H1 (cell line): ENCODE data around the gene TCF7. TPM values are rescaled to one million over a fixed set of nuclear protein-coding genes. Genes with fewer than 3 reads are reported as not detected.

Experiments
- CTCF ChIA-PET: fragments of 300-600 bp; sonication (Branson Sonifier 250); formaldehyde crosslinking; loops from one replicate; lab custom pipeline; 2021; ENCODE audit not compliant: partially characterized antibody; lab: Charles Lee
- POLR2A ChIA-PET: fragments of 300-600 bp; sonication (Branson Sonifier 250); formaldehyde crosslinking; loops from one replicate; lab custom pipeline; 2021; ENCODE audit warnings: inconsistent platforms; ENCODE audit not compliant: partially characterized antibody; lab: Charles Lee
- DNase-seq, 2 experiments: peaks; one replicate each; pipeline versions ENCODE4 v3.0.0 to v3.0.0-alpha.2; 2010 to 2022; ENCODE audit warnings: low spot score in 2 of 2, low read depth in 1 of 2, mixed read lengths in 1 of 2
- FAIRE-seq: peaks from 2 replicates; lab custom pipeline; 2011; peaks lifted over from hg19 to GRCh38; lab: Jason Lieb, UNC
- H2AFZ ChIP-seq: 2 replicates; pipeline ENCODE4 v1.8.1; 2012; ENCODE audit warnings: low read length, inconsistent platforms
- H2AK5ac ChIP-seq: 2 replicates; pipeline ENCODE4 v1.6.1; 2013; ENCODE audit warnings: low read depth, low read length
- H2BK120ac ChIP-seq: replicated peaks from 2 replicates; pipeline ENCODE3; 2013; ENCODE audit warnings: low read depth, low read length, inconsistent platforms
- H2BK12ac ChIP-seq: 2 replicates; pipeline ENCODE4 v1.6.1; 2013; ENCODE audit warnings: low read depth, low read length
- H2BK15ac ChIP-seq: 2 replicates; pipeline ENCODE4 v1.6.1; 2013; ENCODE audit warnings: low read length
- H2BK20ac ChIP-seq: 2 replicates; pipeline ENCODE4 v1.6.1; 2013; ENCODE audit warnings: low read length
- H2BK5ac ChIP-seq: 2 replicates; pipeline ENCODE4 v1.6.1; 2013; ENCODE audit warnings: low read depth, low read length
- H3K14ac ChIP-seq: 2 replicates; pipeline ENCODE4 v1.6.1; 2013; ENCODE audit warnings: inconsistent platforms; ENCODE audit not compliant: insufficient read length
- H3K18ac ChIP-seq: 2 replicates; pipeline ENCODE4 v1.6.1; 2013; ENCODE audit warnings: low read length; ENCODE audit errors: extremely low read depth
- H3K23ac ChIP-seq: 2 replicates; pipeline ENCODE4 v1.6.1; 2013; ENCODE audit warnings: inconsistent platforms; ENCODE audit not compliant: insufficient read length
- H3K23me2 ChIP-seq: 2 replicates; pipeline ENCODE4 v1.6.1; 2013; ENCODE audit warnings: low read depth, low read length
- H3K27ac ChIP-seq: 2 replicates; pipeline ENCODE4 v1.6.1; 2011; ENCODE audit warnings: low read depth, low read length, inconsistent platforms
- H3K27me3 ChIP-seq, 4 experiments: replicated peaks in 1 of 4; 1 replicate in 1 of 4; 2 replicates in 3 of 4; pipeline versions ENCODE4 v1.6.1 to v1.8.1; 2011 to 2013; ENCODE audit warnings: low read length in 3 of 4, mild to moderate bottlenecking in 3 of 4, inconsistent platforms in 2 of 4, mixed read lengths in 2 of 4, moderate library complexity in 1 of 4; ENCODE audit not compliant: control insufficient read depth in 3 of 4, insufficient read depth in 3 of 4; ENCODE audit errors: extremely low read depth in 1 of 4
- H3K36me3 ChIP-seq, 4 experiments: 2 replicates each; pipeline versions ENCODE4 v1.6.1 to v1.8.1; 2011 to 2013; ENCODE audit warnings: mild to moderate bottlenecking in 4 of 4, low read length in 3 of 4, moderate library complexity in 2 of 4, control low read depth in 1 of 4, inconsistent platforms in 1 of 4; ENCODE audit not compliant: insufficient read depth in 4 of 4, control insufficient read depth in 2 of 4
- H3K4ac ChIP-seq: replicated peaks from 2 replicates; pipeline ENCODE3; 2013; ENCODE audit warnings: low read length, low read depth, mixed read lengths, inconsistent platforms; ENCODE audit not compliant: insufficient read length
- H3K4me1 ChIP-seq, 4 experiments: replicated peaks in 1 of 4; 1 replicate in 1 of 4; 2 replicates in 3 of 4; pipeline versions ENCODE4 v1.6.1 to v1.8.1; 2011 to 2013; ENCODE audit warnings: low read length in 3 of 4, inconsistent platforms in 2 of 4, mixed read lengths in 1 of 4; ENCODE audit not compliant: insufficient read depth in 4 of 4, control insufficient read depth in 3 of 4
- H3K4me2 ChIP-seq, 2 experiments: 2 replicates each; pipeline versions ENCODE4 v1.6.1 to v1.8.1; 2011 to 2013; ENCODE audit warnings: low read depth in 2 of 2, low read length in 2 of 2, control low read depth in 1 of 2, inconsistent platforms in 1 of 2, mild to moderate bottlenecking in 1 of 2; ENCODE audit not compliant: insufficient read depth in 1 of 2
- H3K4me3 ChIP-seq, 4 experiments: fragments of 200-600, 300-600 bp in 1 of 4; sonication (generic), shearing (Covaris generic), sonication (Bioruptor Twin) in 1 of 4; 2 replicates each; pipeline versions ENCODE4 v1.5.1 to v1.8.1; 2011 to 2016; ENCODE audit warnings: low read length in 4 of 4, low read depth in 3 of 4, control low read depth in 2 of 4, inconsistent platforms in 2 of 4, mild to moderate bottlenecking in 2 of 4, mixed read lengths in 1 of 4, moderate library complexity in 1 of 4; ENCODE audit not compliant: insufficient read depth in 2 of 4; ENCODE audit errors: extremely low read depth in 1 of 4
- H3K56ac ChIP-seq: replicated peaks from 2 replicates; pipeline ENCODE3; 2013; ENCODE audit warnings: low read depth, mild to moderate bottlenecking, mixed read lengths, low read length, inconsistent platforms; ENCODE audit not compliant: insufficient read length
- H3K79me1 ChIP-seq: 2 replicates; pipeline ENCODE4 v1.6.1; 2013; ENCODE audit warnings: low read depth, low read length, control low read depth
- H3K79me2 ChIP-seq, 2 experiments: 2 replicates each; pipeline versions ENCODE4 v1.6.1 to v1.8.1; 2012 to 2013; ENCODE audit warnings: low read length in 2 of 2, mild to moderate bottlenecking in 2 of 2, inconsistent platforms in 1 of 2; ENCODE audit not compliant: insufficient read depth in 2 of 2, control insufficient read depth in 1 of 2
- H3K9ac ChIP-seq, 4 experiments: replicated peaks in 1 of 4; 1 replicate in 1 of 4; 2 replicates in 3 of 4; pipeline versions ENCODE4 v1.6.1 to v1.8.1; 2011 to 2013; ENCODE audit warnings: low read depth in 3 of 4, low read length in 3 of 4, control low read depth in 2 of 4, mild to moderate bottlenecking in 2 of 4, moderate library complexity in 2 of 4, inconsistent platforms in 1 of 4; ENCODE audit errors: extremely low read depth in 1 of 4
- H3K9me3 ChIP-seq, 2 experiments: 2 replicates each; pipeline versions ENCODE4 v1.6.1 to v1.8.1; 2012 to 2013; ENCODE audit warnings: mild to moderate bottlenecking in 2 of 2, moderate library complexity in 2 of 2, control low read depth in 1 of 2, inconsistent platforms in 1 of 2, low read depth in 1 of 2, low read length in 1 of 2, mixed read lengths in 1 of 2; ENCODE audit not compliant: insufficient read depth in 2 of 2
- H4K20me1 ChIP-seq, 2 experiments: replicated peaks in 1 of 2; 2 replicates each; pipeline versions ENCODE3 to v1.8.1; 2011 to 2013; ENCODE audit warnings: inconsistent platforms in 2 of 2, low read length in 2 of 2, mild to moderate bottlenecking in 1 of 2; ENCODE audit not compliant: insufficient read depth in 2 of 2, control insufficient read depth in 1 of 2
- H4K5ac ChIP-seq: 2 replicates; pipeline ENCODE4 v1.6.1; 2013; ENCODE audit warnings: low read length, low read depth, mixed read lengths, inconsistent platforms; ENCODE audit not compliant: insufficient read length
- H4K8ac ChIP-seq: 2 replicates; pipeline ENCODE4 v1.8.0; 2013; ENCODE audit warnings: mild to moderate bottlenecking, moderate library complexity, low read length, inconsistent platforms; ENCODE audit not compliant: insufficient read depth; ENCODE audit errors: extremely low read depth
- H4K91ac ChIP-seq: replicated peaks from 2 replicates; pipeline ENCODE3; 2013; ENCODE audit warnings: low read length, mixed read lengths, inconsistent platforms; ENCODE audit not compliant: insufficient read length
- CBX8 ChIP-seq: fragments of 300-800, 300-1000 bp; sonication (generic); IDR thresholded peaks from 2 replicates; pipeline ENCODE4 v1.7.1; 2016; ENCODE audit warnings: low read depth, low read length, borderline replicate concordance
- KDM4A ChIP-seq: IDR thresholded peaks from one replicate; pipeline ENCODE4 v1.7.1; 2012; ENCODE audit warnings: low read depth, mild to moderate bottlenecking, moderate library complexity, low read length, inconsistent platforms; ENCODE audit not compliant: severe bottlenecking
- MAFK ChIP-seq: IDR thresholded peaks from 2 replicates; pipeline ENCODE4 v1.6.1; 2012; ENCODE audit warnings: low read depth, mild to moderate bottlenecking, improper control_type of control experiment, low read length
- SAP30 ChIP-seq: fragments of 300-600 bp; sonication (generic); IDR thresholded peaks from 2 replicates; pipeline ENCODE4 v1.7.1; 2012; ENCODE audit warnings: low read length, moderate library complexity, mild to moderate bottlenecking, inconsistent platforms; ENCODE audit not compliant: insufficient read depth, insufficient replicate concordance
- SP4 ChIP-seq: IDR thresholded peaks from 2 replicates; pipeline ENCODE4 v1.6.1; 2012; ENCODE audit warnings: low read length, inconsistent platforms
- TAF1 ChIP-seq: IDR thresholded peaks from 2 replicates; pipeline ENCODE4 v1.6.1; 2011; ENCODE audit warnings: mild to moderate bottlenecking, low read depth, low read length
- WGBS, 2 experiments: shearing (Covaris generic) in 1 of 2; methylation state at CpG; one replicate each; pipeline versions ENCODE4 v1.1.6 to v1.1.7; 2013 to 2015; ENCODE audit warnings: low lambda C conversion rate in 2 of 2, mixed read lengths in 2 of 2, inconsistent platforms in 1 of 2, low coverage in 1 of 2, missing lambda C conversion rate in 1 of 2; ENCODE audit not compliant: insufficient replicate concordance in 2 of 2, insufficient coverage in 1 of 2, insufficient read length in 1 of 2; ENCODE audit errors: extremely low coverage in 1 of 2, missing lambda C conversion rate in 1 of 2; 5-methylcytosine and 5-hydroxymethylcytosine counted together
- polyA plus RNA-seq, 7 experiments: library from polyadenylated mRNA; depleted of rRNA in 3 of 7; stranded (reverse) in 5 of 7; unstranded in 2 of 7; fragments of >200 nt in 5 of 7; fragments of 200-250 nt in 2 of 7; gene quantifications; 1 replicate in 5 of 7; 2 replicates in 1 of 7; 4 replicates in 1 of 7; pipeline versions ENCODE4 v1.2.1 to v1.2.3, GENCODE V29; 2011 to 2013; ENCODE audit warnings: missing spikeins in 2 of 7, mixed read lengths in 2 of 7
- total RNA-seq: library from RNA; stranded (reverse); fragmentation: NEBNext Ultra II Directional; extraction: Animal tissue kit (Norgen Biotek cat#: 25700); gene quantifications from 2 replicates; pipeline ENCODE4 v1.2.1, GENCODE V29; 2021

TCF7 gene
- total and polyA plus RNA-seq, 2 of the 8 experiments (the other 6 are each of a cell fraction or from before 2014, with no cell fraction given) = 4.7 to 8.5 TPM

GRCh38 chr5:134123360-134123759 is 8.9 kb downstream of the TCF7 start:
- Histone ChIP-seq H3K4me1 (no peaks in the 10 kb centered on the region; a peak in 1 of 7 replicates), H3K56ac (no peak overlapping the region), H4K5ac (no peak overlapping the region), H4K8ac (no peak overlapping the region), H2BK120ac (no peak overlapping the region), H4K91ac (no peak overlapping the region), H3K23ac (no peak overlapping the region), H3K4ac (no peak overlapping the region), H3K4me2 (no peak overlapping the region), H2BK12ac (no peak overlapping the region), H3K27ac (no peak overlapping the region), H2BK20ac (no peak overlapping the region), H3K9me3 (no peaks in the 10 kb centered on the region), H3K18ac (no peak overlapping the region), H3K23me2 (no peaks in the 10 kb centered on the region), H3K4me3 (no peak overlapping the region), H3K79me2 (no peaks in the 10 kb centered on the region), H2AFZ (no peak overlapping the region), H3K36me3 (no peaks in the 10 kb centered on the region; a peak in 1 of 8 replicates), H3K9ac (no peak overlapping the region), H3K14ac (no peak overlapping the region), H3K27me3 (no peaks in the 10 kb centered on the region), H2BK15ac (no peak overlapping the region), H3K79me1 (peaks cover 4% of the 10 kb centered on the region; the same call in 1 of the 2 replicates), H2AK5ac (no peak overlapping the region), H4K20me1 (peaks cover 7 to 20% of the 10 kb centered on the region in 2 experiments), H2BK5ac (no peak overlapping the region; the same call in 1 of the 2 replicates)
- DNase-seq (no peak), FAIRE-seq (no peak)
- CTCF ChIA-PET = interaction anchor here (1.6 to 21.7 kb wide), 5 partner anchors 9 to 97 kb away, joined by 4 to 270 read pairs (median 6); no protein-coding TSS in a partner anchor
- 81% methylated on average over 6 of the region's 6 CpGs; no CpG with 5 or more reads in 1 of the 2 experiments for WGBS, 2 experiments
- POLR2A ChIA-PET = interaction anchor here (1.4 to 2.5 kb wide), 3 partner anchors 11 to 103 kb away, joined by 3 to 7 read pairs (median 5); partner anchors contain the start of gene PPP2CA
- TF ChIP-seq CBX8 (no peak), SAP30 (no peak), SP4 (no peak), KDM4A (no peak), MAFK (no peak), TAF1 (no peak)
